Fibroblast of lung (primary cell): ENCODE measurements around the gene VAMP1.

ENCODE experiments used
- CTCF ChIP-seq, 2 donors: IDR thresholded peaks in 1 of 2; conservative IDR thresholded peaks in 1 of 2; 1 replicate in 1 of 2; 2 replicates in 1 of 2; pipeline ENCODE4 v1.5.1; 2011 to 2012; ENCODE audit warnings: low read length in 2 of 2, control low read depth in 1 of 2, inconsistent platforms in 1 of 2, low read depth in 1 of 2, mild to moderate bottlenecking in 1 of 2
- EZH2 ChIP-seq: IDR thresholded peaks from 2 replicates; pipeline ENCODE4 v1.5.1; 2012; ENCODE audit warnings: low read length, control low read depth, mild to moderate bottlenecking; ENCODE audit errors: missing control alignments

GRCh38 chr12:6508087-6508486, 37.6 kb upstream of the VAMP1 start:
- no peak for TF ChIP-seq CTCF (conservative IDR thresholded peaks at IDR 0.05 in 1 of 2, IDR thresholded peaks at IDR 0.05 in 1 of 2; ENCODE audit: low read depth in 1 of 2, low read length in 2 of 2)
- TF ChIP-seq EZH2: no peak
